H54 (cell line): Measurements from ENCODE around the gene UNC5B.

ENCODE experiments used
- DNase-seq: peaks from one replicate; pipeline ENCODE4 v3.0.0; 2011; ENCODE audit warnings: low spot score, mixed read lengths; ENCODE audit not compliant: insufficient read length
- FAIRE-seq: peaks from 3 replicates; lab custom pipeline; 2011; peaks lifted over from hg19 to GRCh38; lab: Jason Lieb, UNC
- POLR2A ChIP-seq: IDR thresholded peaks from 2 replicates; pipeline ENCODE4 v1.6.1; 2011; ENCODE audit warnings: low read depth, mild to moderate bottlenecking, low read length

Gene UNC5B

DNA sequence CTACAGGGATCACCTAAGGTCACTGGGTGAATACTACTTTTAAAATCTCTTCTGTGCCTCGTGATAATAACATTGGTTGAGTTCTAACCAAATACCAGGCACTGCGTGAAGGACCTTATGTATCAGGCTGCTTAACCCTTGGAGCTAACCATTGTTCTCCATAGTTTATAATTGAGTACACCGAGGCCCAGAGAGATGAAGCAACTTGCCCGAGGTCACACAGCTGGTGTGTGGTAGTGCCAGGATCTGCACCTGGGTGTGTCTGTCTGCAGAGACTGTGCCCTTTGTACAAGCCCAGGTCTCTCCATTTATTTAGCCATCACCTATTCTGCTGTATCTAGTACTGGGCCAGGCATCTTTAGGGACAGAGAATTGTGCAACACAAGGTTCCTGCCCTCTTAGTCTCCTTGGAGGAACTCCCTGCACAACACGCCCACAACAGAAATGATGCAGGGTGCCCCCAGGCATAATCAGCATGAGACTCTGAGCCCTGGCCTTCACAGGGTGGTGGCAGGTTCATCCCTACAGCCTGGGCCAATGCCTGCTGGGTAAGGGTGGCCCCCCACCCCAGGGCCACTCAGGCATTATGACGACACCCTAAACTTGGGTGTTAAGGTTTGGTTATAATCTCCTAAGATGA is 31.5 kb downstream of the UNC5B start:
- DNase-seq (no peak), FAIRE-seq (no peak)

GRCh38 chr10:71244431-71245419 is 32.4 kb downstream of the UNC5B start:
- DNase-seq (no peak), FAIRE-seq (no peak)
- no peak for TF ChIP-seq POLR2A

More for the DNA sequence above, 31.5 kb downstream of the UNC5B start:
- no peak for TF ChIP-seq POLR2A

GRCh38 chr10:71245420-71246325 is 33.3 kb downstream of the UNC5B start:
- no peak for TF ChIP-seq POLR2A
- FAIRE-seq, result no peak
- no peak for DNase-seq

DNA sequence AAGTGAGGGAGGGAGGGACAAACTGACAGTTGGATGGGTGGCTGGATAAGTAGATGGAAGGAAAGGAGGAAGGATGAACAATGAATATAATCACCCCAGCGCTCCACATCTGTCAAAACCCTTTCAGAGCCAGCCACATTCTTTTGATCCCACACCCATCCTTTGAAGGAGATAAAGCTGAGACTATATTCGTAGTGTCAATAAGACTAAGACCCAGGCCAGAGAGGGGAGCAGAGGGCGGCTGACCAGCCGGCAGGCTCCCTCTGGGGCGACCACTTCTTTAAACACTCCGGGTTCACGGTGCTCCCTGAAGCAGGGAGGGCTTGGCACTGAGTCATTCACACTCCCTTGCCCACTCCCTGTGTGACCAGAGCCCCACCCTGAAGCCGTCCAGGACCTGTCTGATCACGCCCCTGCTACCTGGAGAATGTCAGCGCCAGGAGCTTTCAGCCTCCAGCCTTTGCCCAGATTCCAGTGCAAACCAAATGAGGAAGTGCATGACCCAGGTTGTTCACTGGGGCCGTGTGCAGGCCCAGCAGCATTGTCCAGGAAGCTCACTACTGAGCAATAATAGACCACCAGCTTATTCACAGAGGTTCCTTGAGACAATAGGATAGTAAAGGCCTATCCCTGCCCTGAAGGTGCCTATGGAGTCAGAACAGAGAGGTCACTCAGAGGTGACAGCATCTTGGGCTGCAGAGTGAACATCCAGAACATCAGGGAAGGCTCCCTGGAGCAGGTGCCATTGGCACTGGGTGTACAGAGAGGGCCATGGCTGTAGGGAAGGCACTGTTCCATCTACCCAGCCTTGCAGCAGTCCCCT is 34.4 kb downstream of the UNC5B start:
- no peak for TF ChIP-seq POLR2A
- DNase-seq (no peak), FAIRE-seq (no peak)

DNA sequence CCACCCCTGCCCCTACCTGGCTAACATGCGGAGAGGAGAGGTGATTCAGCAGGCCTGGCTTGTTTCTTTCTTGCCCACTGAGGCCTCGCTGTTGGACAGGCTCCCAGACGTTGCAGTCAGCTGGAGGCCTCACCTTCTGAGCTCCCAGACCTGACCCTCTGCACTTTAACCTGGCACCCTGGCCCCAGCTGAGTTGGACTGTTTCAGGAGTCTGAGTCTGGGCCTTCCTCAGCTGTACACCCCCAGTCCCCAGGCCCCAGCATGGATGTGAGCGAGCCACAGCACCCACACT is 35.0 kb downstream of the UNC5B start:
- FAIRE-seq, result no peak
- no peak for DNase-seq
- no peak for TF ChIP-seq POLR2A

DNA sequence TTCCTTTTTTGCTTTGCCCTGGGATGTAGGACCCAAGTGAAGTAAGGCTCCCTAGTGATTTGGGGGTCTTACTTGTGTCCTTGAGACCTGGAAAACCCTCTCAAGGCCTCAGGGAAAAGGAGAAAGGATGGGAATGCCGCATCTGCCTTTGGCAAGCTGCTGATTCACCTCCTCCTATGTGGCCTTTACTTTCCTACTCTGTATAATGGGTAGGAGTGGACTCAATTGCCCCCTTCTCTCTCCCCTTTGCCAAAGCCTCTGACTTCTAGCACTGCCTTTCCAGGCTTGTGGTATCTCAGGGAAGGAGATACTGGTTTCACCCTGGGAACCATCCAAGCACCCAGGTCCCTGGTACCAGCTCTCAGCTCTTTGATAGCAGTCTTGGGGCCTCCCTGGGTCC is 35.4 kb downstream of the UNC5B start:
- TF ChIP-seq POLR2A, result no peak
- no peak for FAIRE-seq
- DNase-seq, result no peak

DNA sequence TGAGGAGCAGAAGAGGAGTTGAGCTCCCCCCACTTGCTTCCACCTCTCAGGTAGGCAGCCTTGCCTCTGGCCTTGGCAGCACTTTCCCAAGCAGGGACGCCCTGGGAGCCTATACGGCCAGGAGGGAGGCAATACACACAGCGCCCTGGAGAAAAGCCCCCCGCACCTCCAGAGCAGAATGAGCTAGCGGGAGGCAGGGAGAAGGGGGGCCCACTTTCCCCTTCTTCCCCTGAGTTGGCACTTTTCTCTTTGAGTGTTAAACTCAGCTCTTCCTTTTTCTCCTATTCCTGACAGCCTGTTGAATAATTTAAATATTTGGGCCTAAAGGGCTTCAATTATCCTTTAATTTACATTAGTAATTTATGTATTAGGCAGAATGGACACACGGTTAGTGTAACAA is 35.8 kb downstream of the UNC5B start:
- FAIRE-seq, result no peak
- TF ChIP-seq POLR2A, result no peak

GRCh38 chr10:71249996-71250395 is 37.6 kb downstream of the UNC5B start:
- DNase-seq (no peak), FAIRE-seq (no peak)
- no peak for TF ChIP-seq POLR2A

More for the DNA sequence above, 35.8 kb downstream of the UNC5B start:
- DNase-seq, result no peak

DNA sequence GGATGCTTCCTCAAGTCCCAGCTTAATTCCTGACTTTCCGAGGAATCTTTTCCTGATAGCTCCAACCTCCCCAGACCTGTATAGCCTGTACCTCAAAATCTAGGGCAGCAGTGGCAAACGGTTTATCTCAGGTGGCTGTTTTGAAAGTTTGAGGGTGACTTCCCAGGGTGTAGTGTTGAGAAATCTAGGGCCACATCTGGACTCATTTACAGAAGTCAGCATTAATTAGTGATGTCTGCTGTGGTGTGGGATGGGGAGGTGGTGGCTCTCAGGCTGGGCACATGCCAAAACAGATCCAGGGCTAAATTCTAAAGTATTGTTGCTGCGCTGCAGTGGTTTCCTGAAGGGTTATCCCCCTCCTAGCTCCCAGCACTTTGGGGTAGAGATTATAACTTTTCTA is 38.0 kb downstream of the UNC5B start:
- TF ChIP-seq POLR2A, result no peak
- DNase-seq, result no peak
- no peak for FAIRE-seq

DNA sequence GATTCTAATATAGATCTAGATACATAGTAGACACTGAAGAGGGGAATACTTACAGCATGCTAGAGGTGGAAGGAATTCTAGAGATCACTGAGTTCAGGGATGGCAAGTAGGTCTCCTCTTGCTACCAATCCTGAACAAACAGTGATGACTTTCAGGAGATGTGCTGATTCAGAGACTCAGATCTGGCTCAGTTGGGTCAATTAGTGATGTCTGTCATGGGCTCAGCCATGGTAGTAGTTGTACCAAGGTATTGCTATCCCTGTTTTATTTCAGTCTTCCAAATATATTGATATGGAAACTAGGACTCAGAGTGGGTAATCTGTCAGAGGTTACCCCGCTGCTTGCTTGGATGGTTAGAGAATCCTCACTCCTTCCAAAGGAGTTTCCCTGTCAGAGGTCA is 38.5 kb downstream of the UNC5B start:
- TF ChIP-seq POLR2A, result no peak
- DNase-seq (no peak), FAIRE-seq (no peak)

DNA sequence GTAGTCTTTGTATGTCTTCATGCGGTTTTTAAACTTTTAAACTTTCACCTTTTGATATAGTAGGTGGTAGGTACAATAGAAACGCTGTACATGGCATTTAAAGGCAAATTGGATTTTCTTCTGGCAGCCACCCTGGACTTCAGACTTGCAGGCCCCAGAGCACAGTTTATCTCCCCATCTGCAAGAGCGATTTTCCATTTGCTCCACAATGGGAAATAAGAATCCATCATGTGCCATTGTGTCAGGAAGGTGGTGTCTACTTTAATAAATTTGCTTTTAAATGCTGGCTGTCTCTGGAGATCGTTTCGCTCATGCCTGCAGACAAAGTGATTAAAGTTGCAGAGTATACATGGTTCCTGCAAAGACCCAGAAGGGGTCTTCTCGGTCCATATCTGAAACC is 38.9 kb downstream of the UNC5B start:
- DNase-seq, result no peak
- FAIRE-seq, result no peak
- no peak for TF ChIP-seq POLR2A

DNA sequence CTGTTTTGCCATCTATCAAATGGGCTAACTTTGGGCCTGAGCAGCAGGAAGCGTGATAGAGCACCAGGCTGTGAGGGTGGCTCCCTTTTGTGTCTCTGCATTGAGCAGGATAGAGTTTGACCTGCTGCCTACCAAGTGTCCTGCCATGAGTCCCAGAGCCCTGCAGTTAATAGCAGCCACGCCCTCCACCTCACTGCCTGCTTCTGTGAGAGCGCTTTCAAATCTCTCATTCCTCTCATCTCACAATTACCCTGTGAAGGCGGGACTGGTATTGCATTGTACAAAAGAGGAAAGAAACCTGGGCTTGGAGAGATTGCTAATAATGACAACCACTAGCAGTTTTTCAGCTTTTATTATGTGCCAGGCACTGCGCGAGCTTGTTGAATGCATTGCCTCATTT is 39.9 kb downstream of the UNC5B start:
- no peak for DNase-seq
- no peak for TF ChIP-seq POLR2A
- no peak for FAIRE-seq

GRCh38 chr10:71253981-71254818 is 41.8 kb downstream of the UNC5B start:
- no peak for TF ChIP-seq POLR2A
- FAIRE-seq (no peak), DNase-seq (no peak)
